ENCODE data around the gene PLXNA1.

PLXNA1 gene

GRCh38 chr3:127017229-127017628 lies 34.3 kb downstream of the PLXNA1 start:
- no peak for DNase-seq

- no peak for DNase-seq
Observed at GRCh38 chr3:127017781-127018180, 34.9 kb downstream of the PLXNA1 start.

- DNase-seq = no peak
Observed at GRCh38 chr3:127018306-127018828, 35.5 kb downstream of the PLXNA1 start.

- DNase-seq = no peak
Observed at GRCh38 chr3:127019449-127019848, 36.5 kb downstream of the PLXNA1 start.

GRCh38 chr3:127020543-127020942 lies 37.6 kb downstream of the PLXNA1 start:
- no peak for DNase-seq

GRCh38 chr3:127022849-127023248 lies 39.9 kb downstream of the PLXNA1 start:
- no peak for DNase-seq

GRCh38 chr3:127025456-127025855 lies 42.5 kb downstream of the PLXNA1 start:
- no peak for DNase-seq

GRCh38 chr3:127026036-127026435 lies 43.1 kb downstream of the PLXNA1 start:
- DNase-seq = no peak

- DNase-seq = no peak
Observed at GRCh38 chr3:127026661-127027060, 43.7 kb downstream of the PLXNA1 start.

- no peak for DNase-seq
Observed at GRCh38 chr3:127027061-127027735, 44.3 kb downstream of the PLXNA1 start.

- DNase-seq = no peak
Observed at GRCh38 chr3:127027811-127028548, 45.1 kb downstream of the PLXNA1 start.

GRCh38 chr3:127028781-127029657 lies 46.1 kb downstream of the PLXNA1 start:
- no peak for DNase-seq

GRCh38 chr3:127029658-127030507 lies 47.0 kb downstream of the PLXNA1 start:
- no peak for DNase-seq

GRCh38 chr3:127030508-127031412 lies 47.8 kb downstream of the PLXNA1 start:
- DNase-seq = no peak

- DNase-seq = no peak
Observed at GRCh38 chr3:127031413-127031810, 48.5 kb downstream of the PLXNA1 start.

GRCh38 chr3:127031845-127032244 lies 48.9 kb downstream of the PLXNA1 start:
- no peak for DNase-seq

- no peak for DNase-seq
Observed at GRCh38 chr3:127032296-127032990, 49.5 kb downstream of the PLXNA1 start.

All from hypothalamus (tissue), 51 donors.